ENCODE data around the gene TFEC.

- no peak for TF ChIP-seq NFIC (IDR thresholded peaks at IDR 0.05)
- no peak for TF ChIP-seq EP300 (IDR thresholded peaks at IDR 0.05; ENCODE audit: borderline replicate concordance)
- no peak for TF ChIP-seq RAD21 (IDR thresholded peaks at IDR 0.05; ENCODE audit: low read depth)
- no peak for TF ChIP-seq ZBTB7A (IDR thresholded peaks at IDR 0.05; ENCODE audit: low read depth)
- TF ChIP-seq CEBPB (IDR thresholded peaks at IDR 0.05), result no peak
- no peak for TF ChIP-seq YY1 (IDR thresholded peaks at IDR 0.05; ENCODE audit: low read depth)
- no peak for TF ChIP-seq MAX (IDR thresholded peaks at IDR 0.05)
- TF ChIP-seq CREB1 (IDR thresholded peaks at IDR 0.05; ENCODE audit: low read depth), result no peak
- TF ChIP-seq EGR1 (IDR thresholded peaks at IDR 0.05), result no peak
- TF ChIP-seq REST (IDR thresholded peaks at IDR 0.05; ENCODE audit: low read depth), result no peak
- TF ChIP-seq TAF1 (IDR thresholded peaks at IDR 0.05; ENCODE audit: low read depth), result no peak
These were observed 3.8 kb upstream of the TFEC start for GRCh38 chr7:116034411-116034810.

Measured in Ishikawa (cell line).